Superior temporal gyrus (tissue), 1 donor: ENCODE data around the gene DPH6.
"Not testable (repeated sequence)": the region's sequence is repeated elsewhere in the genome, so short reads cannot be mapped to it uniquely, and the experiment has no call there.

Source experiments
- DNase-seq: peaks from one replicate; pipeline ENCODE4 v3.0.0-alpha.2; 2016; ENCODE audit errors: extremely low spot score

DPH6 gene

DNA sequence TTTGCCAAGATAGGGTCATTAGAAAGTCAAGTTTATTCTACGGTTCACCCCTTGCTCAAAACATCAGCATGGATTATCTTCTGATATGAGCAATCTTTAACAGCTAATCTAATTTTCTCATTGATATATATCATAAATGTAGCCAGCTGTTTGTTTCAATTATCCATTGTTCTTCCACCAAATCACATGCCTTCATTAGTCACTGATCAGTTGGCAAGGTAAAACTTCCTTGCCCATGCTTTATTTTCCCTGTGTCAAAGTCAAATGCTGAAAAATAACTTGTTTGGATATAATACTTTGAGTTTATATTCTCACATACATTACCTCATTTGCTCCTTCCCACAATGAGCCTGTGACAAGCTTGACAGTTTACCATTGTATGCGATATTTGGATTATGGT is 60.6 kb downstream of the DPH6 start:
- DNase-seq, result no peak

DNA sequence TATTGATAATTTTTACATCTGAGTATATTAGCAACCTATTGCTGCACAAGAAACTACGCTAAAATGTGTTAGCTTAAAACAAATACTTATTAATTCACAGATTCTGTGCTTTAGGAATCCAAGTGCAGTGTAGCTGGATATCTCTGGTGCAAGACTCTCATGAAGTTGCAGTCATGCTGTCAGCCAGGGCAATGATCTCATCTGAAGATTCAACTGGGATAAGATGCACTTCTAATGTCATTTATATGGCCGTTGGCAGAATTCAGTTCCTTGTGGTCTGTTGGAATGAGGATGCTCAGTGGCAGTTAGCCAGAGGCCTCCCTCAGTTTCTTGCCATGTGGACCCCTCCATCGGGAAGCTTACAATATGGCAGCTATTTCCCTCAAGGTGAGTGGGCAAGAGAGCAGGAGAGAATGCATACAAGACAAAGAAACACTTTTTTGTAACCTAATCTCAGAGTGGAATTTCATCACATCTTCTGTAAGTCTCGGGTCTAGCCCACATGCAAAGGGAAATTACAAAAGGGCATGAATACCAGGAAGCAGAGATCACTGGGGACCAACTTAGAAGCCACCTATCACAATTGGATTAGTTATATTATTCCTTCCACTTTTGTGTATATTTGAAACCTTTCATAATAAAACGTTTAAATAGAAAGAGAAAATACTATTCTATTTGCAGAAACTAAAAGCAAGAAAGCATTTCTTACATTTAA is 61.6 kb downstream of the DPH6 start:
- DNase-seq, result no peak

DNA sequence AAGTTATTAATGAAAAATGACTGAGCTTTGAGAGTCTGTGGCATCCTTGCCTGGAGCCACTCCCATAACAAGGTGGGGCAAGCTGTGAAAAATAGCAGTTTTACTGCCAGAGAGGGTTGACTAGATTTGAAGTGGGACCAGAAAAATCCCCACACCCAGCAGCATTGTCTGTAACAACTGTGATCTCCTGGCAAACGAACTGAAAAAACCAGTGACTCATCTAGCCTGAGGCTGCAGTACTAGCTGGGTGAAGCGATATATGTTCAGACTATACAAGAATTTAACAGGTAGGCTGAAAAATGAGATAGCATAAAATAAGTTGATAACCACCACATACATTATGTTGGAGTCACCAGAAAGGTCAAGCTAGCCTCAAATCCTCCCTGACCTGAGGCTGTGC is 64.0 kb downstream of the DPH6 start:
- DNase-seq, result no peak

DNA sequence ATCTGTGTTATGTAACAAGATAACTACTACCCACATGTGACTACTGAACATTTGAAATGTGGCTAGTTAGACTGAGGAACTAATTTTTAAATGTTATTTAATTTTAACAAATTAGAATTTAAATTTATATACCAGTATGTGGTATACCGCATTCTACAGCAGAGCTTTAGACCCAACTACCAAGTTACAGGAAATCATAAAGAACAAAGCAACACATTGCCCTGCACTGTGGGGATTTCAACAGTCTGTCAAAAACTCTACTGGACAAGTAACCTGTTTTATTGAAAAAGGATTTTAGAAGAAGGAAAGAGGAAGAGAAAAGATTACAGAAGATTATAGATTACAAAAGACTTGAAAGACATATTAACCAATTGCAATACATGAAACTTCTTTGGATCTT is 64.9 kb downstream of the DPH6 start:
- DNase-seq, result no peak

DNA sequence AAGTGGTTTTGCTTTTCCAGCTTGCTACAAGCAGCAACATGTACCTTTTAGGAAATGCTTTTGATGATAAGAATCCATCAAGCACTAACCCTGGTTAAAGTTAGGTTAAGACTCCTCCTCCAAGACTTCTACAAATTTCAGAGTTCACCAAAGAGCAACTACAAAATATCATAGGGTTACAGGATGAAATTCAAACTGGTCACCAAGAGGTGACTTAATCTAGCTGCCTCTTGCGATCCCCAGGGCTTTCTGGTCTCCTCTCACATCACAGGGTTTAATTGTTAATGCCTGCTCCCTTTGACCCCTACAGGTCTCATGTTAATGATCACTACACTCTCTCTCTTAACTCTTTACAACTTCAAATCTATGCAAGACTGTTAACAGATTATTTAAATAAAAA is 66.5 kb downstream of the DPH6 start:
- DNase-seq, result no peak

DNA sequence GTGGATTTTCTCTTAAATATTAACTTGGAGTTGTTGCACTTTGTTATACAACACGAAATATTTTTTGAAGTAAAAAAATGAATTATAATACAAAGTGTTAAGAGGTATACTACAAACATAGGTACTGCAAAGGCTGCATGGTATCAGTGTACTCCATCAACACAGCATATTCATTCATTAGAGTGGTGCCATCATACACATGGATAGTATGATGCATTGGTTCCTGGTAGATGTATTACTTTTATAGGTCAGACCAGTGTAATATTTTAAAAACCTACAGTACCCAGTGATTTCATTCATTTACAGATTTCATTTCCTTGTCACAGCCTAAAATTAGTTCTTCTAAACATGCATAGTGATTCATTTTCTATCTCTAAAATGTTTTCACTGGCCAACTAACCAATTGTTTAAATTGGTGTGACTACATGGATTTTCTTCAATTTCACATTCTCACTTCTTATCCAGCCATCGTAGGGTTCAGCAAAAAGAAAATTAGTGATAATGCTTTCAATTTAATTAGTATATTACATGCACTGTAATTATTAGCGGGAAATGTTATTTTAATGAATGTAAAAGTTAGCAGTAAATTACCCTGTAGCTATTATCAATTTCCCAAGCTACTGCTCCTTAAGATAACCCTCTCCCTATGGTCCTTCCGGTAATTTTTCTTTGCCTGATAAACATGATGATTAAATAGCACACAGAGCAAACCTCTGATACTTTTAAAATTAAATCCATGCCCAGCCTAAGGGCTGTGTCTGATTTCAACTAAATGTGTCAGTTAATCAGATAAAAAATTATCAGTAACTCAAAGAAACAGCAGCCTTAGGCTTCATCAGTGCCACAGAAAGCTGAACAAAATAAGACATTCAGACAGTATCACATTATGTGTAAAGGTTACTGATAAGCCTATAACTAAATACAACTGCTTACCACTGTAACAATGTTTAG is 68.4 kb downstream of the DPH6 start:
- DNase-seq, result no peak

DNA sequence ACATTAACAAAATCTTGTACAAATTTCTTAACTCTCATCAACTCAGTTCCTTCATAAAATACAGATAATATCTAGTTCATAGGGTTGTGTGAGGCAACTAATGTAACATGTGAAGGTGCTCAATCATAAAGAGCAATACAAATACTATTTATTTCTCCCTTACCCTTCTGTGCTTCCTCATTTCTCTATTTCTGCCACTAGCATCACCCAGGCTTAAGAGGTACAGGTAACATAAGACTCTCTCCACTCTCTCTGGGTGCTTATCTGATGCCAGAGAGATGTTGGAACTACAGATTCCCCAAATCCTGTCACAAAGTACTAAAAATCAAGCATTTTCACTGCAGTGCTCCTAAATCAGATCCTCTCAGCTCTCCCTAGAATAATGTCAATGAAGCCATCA is 74.9 kb downstream of the DPH6 start:
- DNase-seq, result no peak

DNA sequence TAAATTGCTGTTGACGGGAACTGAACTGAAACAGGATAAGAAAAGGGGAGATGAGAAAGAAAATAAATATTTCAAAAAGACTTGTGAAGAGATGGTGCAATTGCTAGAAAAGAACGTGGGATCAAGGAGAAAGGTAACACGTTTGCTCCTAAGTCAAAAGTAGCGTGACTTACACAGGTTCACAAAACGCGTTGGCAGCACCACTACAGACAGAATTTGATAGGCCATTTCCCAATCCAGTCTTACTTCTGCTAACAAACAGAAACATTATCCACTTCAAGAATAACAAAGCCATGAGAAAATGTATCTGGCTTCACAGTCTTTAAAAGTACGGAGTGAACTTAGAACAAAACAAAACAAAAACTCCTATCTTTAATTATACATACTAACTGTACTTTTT is 75.5 kb downstream of the DPH6 start:
- DNase-seq, result no peak

DNA sequence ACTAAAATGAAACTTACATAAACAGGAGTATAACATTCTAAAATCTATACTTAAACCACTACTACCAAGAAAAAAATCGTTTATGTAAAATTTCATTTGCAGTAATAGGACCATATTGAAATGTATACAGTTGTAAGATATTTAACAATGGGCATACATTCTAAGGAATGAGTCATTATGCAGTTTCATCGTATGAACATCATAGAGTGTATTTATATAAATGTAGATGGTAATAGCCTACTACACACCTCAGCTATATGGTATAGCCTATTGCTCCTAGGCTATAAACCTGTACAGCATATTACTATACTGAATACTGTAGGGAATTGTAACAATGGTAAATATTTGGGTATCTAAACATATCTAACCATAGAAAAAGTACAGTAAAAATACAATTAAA is 79.5 kb downstream of the DPH6 start:
- no peak for DNase-seq

DNA sequence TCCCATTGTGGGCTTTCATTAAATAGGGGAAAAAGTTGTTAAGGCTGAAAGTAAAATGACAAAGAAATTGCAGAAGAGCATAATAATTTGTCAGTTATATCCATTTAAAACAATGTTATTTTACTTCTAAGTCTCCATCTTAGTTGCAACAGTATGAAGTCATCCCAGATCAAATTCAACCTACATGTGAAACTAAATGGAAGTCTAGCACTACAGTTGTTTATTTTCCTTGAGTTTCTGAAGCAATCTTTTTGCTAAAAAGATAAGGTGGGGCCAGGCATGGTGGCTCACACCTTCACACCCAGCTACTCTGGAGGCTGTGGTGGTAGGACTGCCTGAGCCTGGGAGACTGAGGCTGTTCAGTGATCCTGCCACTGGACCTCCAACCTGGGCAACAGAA is 80.2 kb downstream of the DPH6 start:
- DNase-seq, result no peak

DNA sequence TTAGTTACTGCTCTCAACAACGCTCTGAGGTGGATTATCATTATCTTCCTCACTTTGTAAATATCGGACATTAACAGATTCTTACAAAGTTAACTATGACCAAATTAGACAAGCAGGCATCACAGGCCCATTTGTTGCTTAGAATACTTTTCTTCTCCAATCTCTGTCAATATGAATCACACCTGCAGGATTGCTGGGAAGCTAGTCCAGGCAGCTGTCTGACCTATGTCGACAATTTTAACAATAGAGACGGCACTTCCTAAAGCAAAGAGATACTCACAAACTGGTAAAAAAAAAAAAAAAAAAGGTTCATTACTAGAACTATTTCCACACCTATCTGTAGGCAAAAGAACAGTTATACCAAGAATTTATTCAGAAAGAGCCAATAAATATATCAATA is 85.3 kb downstream of the DPH6 start:
- DNase-seq, result no peak

DNA sequence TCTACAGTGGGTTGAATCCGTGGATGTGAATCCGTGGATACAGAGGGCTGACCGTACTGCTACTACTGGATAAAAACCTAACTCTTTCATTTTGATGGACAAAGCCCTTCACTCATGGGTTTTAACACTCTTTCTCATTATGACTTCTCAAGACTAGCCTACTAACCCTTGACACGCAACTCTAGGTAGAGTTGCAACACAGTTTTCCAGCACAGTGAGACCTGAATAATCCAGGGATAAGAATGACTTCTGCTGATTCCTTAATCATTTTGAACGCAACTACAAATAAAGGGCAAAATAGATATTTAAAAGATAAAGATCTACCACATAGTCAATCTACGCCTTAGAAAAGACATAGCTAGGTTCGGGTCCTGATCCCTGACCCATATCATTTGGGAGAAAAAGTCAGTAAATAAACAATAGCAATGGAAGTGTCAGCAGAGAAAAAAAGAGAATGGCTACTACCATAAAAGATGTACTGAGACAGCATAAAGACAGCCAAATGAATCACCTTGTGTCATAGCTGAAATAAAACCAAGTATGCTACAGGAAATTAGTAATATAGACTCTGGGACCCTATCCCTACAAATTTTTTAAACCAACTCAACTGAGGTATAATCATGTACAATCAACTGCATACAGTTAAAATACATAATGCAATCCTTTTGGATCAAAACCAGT is 87.6 kb downstream of the DPH6 start:
- no peak for DNase-seq

DNA sequence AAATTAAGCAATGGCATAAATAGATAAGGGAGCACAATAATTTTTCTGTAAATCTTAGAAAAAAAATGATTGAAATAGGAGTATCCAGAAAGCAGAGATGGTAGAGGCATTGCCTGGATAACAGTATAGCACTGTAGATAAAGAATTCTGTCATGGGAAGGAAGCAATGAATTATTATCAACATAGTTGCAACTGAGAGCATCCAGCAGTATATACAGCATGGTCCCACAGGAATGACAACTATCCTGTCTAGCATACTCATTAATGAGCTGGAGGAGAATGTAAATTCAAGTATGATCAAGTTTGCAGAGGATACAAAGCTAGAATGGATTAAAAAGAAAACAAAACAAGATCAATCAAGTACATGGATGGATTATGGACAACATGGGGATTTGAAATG is 90.8 kb downstream of the DPH6 start:
- no peak for DNase-seq

DNA sequence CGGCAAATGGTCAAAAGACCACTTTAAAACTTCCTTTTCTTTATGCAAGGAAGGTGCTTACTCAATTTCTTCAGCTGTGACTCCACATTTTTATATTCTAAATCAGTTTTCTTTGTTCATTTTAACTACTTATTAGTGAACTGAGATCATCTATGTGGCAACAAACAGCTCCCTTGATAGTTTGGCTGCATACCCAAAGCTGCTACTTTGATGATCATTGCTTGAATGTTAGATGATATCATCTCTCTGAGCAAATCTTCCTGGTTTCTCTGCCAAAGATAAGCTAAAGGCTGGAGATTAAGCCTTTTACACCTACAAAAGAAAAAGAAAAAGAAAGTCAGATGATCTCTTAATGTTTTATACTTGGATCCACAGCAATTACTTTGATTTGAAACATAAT is 95.5 kb downstream of the DPH6 start:
- no peak for DNase-seq

DNA sequence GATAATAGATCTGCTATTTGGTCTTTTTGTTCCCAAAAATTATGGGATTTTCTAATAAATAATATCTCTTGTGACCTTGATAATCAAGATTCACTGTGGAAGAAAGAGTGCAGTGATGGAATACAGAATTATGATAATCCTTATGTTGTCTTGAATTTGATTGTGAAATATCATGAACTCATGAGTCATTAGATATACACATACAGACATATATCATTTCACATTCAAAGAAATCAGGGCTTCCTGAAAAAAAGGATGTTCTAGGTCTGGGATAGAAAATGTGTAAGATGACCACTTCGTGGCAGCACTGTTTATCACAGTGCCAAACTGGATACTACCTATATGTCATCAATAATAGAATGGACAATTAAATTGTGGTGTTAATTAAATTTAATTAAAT is 97.7 kb downstream of the DPH6 start:
- no peak for DNase-seq

DNA sequence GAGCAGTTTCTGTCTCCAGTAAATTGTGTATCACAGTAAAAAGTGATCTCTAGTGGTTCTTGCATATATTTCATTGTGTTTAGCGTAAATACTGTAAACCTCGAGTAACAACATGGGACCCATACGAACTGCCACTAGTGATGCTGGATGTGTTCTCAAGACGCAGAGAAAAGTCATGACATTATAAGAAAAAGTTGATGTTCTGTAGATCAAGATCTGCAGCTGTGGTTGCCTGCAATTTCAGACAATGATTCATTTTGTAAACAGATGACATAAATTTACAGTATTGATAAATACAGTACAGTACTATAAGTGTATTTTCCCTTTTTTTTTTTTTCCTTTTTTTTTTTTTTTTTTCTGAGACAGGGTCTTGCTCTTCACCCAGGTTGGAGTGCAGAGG is 100.1 kb downstream of the DPH6 start:
- DNase-seq, result no peak

DNA sequence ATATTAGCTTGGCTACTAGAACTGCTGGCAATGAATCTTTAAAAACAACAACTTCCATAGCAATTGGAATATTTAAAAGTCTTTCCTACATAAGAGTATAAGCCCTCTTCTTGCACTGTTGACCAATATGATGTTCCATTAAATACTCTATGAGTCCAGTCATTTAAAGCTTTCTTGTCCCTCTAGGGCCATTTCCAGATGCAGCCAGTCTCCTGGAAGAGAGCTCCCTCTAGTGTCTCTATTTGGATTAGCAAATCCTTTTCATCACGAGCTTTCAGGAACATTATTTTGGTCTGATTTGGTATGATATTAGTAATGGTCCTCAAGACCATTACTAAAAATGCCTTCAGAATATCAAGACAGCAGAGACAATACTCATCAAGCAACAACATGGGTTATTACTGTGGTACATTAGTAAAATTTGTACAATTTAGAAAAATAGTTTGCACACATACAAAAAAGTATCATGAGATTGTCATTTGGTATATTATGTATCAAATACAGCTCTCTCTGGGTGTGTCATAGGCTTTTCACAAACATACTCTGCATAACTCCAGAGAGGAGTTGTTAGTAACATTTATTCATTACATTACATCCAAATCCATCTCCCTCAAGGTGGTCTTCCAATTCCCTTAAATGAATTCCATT is 101.3 kb downstream of the DPH6 start:
- peak; percentile 76 for DNase-seq

DNA sequence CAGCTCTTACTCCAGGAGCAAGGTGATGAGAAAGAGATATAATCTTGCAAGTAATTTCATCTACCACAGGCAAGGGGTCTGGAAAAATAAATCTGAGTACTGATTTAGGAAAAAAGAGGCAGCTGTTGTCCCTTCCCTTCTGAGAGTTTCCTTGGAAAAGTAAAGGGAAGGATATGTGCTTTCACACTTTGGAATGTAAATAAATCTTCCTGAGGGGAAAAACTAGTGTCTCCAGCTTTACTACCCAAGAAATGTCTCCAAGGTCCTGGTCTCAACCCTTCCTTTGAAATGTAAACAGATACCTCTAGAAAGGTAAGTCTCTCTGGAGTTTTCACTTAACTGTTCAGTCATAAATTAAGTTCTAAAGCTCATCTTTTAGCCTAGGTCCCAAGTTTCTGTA is 102.6 kb downstream of the DPH6 start:
- no peak for DNase-seq

DNA sequence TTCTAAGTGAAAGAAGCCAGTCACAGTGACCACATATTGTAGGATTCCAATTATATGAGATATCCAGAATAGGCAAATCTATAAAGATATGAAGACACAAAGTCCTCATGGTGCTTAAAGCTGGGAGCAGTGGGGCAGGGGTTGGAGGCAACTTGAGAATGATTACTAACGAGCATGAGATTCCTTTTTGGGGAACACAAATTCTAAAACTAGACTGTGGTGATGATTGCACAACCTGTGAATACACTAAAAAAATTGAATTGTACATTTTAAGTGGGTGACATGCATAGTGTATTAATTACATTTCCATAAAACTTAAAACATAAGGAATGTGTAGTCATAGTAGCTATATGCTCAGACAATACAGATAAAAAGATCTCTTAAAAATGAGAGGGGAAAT is 103.2 kb downstream of the DPH6 start:
- no peak for DNase-seq

DNA sequence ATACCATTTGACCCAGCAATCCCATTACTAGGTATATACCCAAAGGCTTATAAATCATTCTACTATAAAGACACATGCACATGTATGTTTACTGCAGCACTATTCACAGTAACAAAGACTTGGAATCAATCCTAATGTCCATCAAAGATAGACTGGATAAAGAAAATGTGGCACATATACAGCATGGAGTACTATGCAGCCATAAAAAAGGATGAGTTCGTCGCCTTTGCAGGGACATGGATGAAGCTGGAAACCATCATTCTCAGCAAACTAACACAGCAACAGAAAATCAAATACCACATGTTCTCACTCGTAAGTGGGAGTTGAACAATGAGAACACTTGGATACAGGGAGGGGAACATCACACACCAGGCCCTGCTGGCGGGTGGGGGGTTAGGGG is 104.7 kb downstream of the DPH6 start:
- DNase-seq, result not testable (repeated sequence)

DNA sequence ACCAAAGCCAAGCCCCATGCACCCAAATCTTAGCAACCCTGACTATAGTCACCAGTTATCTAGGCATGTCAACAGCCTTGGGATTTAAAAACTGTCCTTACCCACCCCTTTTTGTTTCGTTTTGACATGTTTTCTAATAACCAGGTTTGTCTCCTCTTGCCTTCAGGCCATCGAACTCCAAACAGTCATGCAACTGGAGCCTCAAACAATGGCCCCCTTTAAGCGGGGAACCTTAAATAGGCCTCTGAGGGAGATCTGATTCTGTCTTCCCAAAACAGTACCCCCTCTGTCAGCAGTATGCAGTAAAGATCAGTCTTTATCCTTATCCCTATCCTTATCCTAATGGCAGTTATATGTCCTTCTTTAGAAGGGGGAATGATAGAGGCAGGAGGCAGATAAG is 105.7 kb downstream of the DPH6 start:
- DNase-seq, result no peak

DNA sequence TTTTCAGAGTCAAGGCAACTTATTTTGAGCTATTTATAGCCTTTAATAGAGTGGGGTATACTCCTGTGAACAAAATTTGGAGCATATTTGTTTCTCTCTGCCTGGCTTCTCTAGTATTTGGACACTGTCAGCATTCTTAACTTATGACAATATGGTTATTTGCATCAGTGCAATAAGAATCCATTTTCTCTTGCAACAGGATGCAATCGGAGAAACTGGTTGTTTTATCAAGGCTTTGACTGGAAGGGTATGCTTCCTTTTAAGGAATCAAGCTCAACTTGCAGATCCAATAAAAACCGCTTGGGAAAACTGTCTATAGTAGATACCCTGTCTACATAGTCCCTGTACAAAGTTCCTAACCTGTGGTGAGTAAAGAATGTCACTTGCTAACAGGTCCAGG is 106.7 kb downstream of the DPH6 start:
- DNase-seq, result no peak
